GM12865 (cell line): ENCODE data around the gene MFAP1.

Source experiments
- DNase-seq: peaks from one replicate; pipeline ENCODE4 v3.0.0; 2010; ENCODE audit warnings: low read depth
- H3K4me3 ChIP-seq: 2 replicates; pipeline ENCODE4 v1.5.1; 2011; ENCODE audit warnings: mild to moderate bottlenecking, low read depth, low read length, control low read depth
- TF ChIP-seq, protein P1 (sequence below): IDR thresholded peaks from 2 replicates; pipeline ENCODE4 v1.5.1; 2011; ENCODE audit warnings: low read length, control low read depth, low read depth, inconsistent platforms; ENCODE audit not compliant: insufficient read depth; ENCODE audit errors: missing control alignments

The MFAP1 gene

GRCh38 chr15:43789409-43789808 is 35.1 kb downstream of the MFAP1 start:
- DNase-seq: no peak
- TF ChIP-seq, protein P1, sequence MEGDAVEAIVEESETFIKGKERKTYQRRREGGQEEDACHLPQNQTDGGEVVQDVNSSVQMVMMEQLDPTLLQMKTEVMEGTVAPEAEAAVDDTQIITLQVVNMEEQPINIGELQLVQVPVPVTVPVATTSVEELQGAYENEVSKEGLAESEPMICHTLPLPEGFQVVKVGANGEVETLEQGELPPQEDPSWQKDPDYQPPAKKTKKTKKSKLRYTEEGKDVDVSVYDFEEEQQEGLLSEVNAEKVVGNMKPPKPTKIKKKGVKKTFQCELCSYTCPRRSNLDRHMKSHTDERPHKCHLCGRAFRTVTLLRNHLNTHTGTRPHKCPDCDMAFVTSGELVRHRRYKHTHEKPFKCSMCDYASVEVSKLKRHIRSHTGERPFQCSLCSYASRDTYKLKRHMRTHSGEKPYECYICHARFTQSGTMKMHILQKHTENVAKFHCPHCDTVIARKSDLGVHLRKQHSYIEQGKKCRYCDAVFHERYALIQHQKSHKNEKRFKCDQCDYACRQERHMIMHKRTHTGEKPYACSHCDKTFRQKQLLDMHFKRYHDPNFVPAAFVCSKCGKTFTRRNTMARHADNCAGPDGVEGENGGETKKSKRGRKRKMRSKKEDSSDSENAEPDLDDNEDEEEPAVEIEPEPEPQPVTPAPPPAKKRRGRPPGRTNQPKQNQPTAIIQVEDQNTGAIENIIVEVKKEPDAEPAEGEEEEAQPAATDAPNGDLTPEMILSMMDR: no peak
- no peak overlapping the region for H3K4me3 ChIP-seq

- TF ChIP-seq, protein P1: no peak
- no peak for DNase-seq
- H3K4me3 ChIP-seq: no peak overlapping the region
These were observed 45.5 kb downstream of the MFAP1 start for GRCh38 chr15:43779016-43779415.

GRCh38 chr15:43777267-43777914 is 47.1 kb downstream of the MFAP1 start:
- peak overlapping the region; percentile 70 for H3K4me3 ChIP-seq
- TF ChIP-seq, protein P1: peak; percentile 86
- DNase-seq: peak; percentile 93

DNA sequence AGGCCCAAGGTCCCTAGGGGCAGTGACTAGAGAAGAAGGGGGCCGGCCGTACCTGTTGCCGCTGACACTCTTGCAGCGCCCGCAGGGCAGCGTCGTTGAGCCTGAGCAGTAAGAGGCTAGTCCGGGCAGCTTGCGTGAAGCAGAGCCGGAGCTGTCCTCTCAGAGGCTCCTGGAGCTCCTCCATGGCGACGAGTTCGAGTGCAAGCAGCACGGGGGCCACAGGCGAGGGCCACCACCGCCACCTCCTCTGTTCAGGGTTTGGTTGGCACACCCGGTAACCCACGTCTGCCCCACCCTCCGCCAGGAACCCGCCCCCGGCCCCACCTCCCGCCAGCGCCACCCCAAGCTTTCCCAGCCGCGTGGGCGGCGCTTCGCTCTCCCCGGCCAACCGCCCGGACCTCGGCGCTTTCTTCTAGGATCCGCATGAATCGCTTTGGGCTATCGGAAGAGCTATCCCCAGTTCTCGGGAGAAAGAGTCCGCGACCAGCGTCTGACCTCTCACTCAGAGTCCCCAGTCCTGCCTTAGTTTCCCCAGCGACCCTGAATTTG is 47.7 kb downstream of the MFAP1 start, which contains the start of gene ELL3:
ELL3 (minus strand) TSS at position 249 of the 549 bp plus-strand sequence; CDS start at position 184, 65 bp downstream.
- TF ChIP-seq, protein P1: no peak
- DNase-seq: peak; percentile 84
- peak within 1 kb of the TSS; percentile 70 for H3K4me3 ChIP-seq

DNA sequence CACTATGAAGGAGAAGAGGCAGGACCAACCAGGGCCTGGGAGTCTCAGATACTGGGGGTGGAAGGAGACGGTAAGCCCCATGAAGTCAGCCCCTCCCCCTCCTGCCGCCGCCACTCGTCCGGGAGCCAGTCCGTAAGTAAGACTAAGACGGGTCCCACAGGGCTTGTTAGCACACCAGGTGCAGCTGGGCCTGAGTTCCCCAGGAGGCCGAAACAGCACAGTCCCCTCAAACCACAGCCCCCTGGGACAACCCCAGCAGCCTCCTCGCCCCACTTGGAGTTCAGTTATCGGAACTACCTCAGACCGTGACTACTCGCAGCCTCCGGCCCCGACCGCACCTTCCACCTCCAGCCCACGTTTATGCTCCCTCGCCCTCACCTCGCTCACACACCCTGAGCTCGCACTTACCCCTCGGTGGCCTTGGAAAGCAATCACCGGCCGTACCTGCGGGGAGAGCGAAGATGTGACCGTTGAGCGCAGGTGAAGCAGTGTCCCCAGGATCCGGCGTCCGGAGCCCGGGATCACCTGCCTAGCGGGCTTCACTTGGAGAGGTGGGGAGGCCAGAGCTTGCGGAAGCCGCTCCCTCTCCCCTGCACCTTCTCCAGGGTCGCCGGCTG is 48.3 kb downstream of the MFAP1 start:
- H3K4me3 ChIP-seq: peak overlapping the region; percentile 70
- peak; percentile 90 for DNase-seq
- TF ChIP-seq, protein P1: no peak

GRCh38 chr15:43775411-43775965 is 49.0 kb downstream of the MFAP1 start:
- H3K4me3 ChIP-seq: peak overlapping the region; percentile 70
- no peak for DNase-seq
- TF ChIP-seq, protein P1: peak; percentile 14
